ENCODE data around the gene BNIPL. TPM values are rescaled to one million over a fixed set of nuclear protein-coding genes. Genes with fewer than 3 reads are reported as not detected.

BNIPL gene
- total RNA-seq, 2 experiments from 2014 or later, result 0.64 to 1.3 TPM

- no peaks in the 10 kb centered on the region for H3K9me3 Mint-ChIP-seq
- intact Hi-C loops (cut with micrococcal nuclease), result loop anchor here (1.0 to 10.0 kb wide), 5 partner anchors 11 to 695 kb away; partner anchors contain the start of genes GABPB2, PIP5K1A, RPRD2 and TNFAIP8L2
- H3K4me1 Mint-ChIP-seq (ENCODE audit: low read depth), result peaks cover 55% of the 10 kb centered on the region
- H3K27me3 Mint-ChIP-seq, result no peaks in the 10 kb centered on the region
- peak within 1 kb of the TSS; percentile 98 for H3K4me3 Mint-ChIP-seq
- H3K36me3 Mint-ChIP-seq, result peaks cover 48% of the 10 kb centered on the region
- DNase-seq, result peak; percentile 89
- ChIA-PET CTCF (interaction anchor here (0.6 to 5.0 kb wide), 10 partner anchors 8 to 98 kb away, joined by 3 to 56 read pairs (median 4); partner anchors contain the start of genes C1orf56, GABPB2 and TNFAIP8L2), POLR2A (interaction anchor here (1.0 to 3.9 kb wide), 8 partner anchors 9 to 97 kb away, joined by 3 to 28 read pairs (median 6); partner anchors contain the start of genes C1orf56, GABPB2, MINDY1 and TNFAIP8L2)
- peak within 1 kb of the TSS; percentile 99 for H3K27ac Mint-ChIP-seq
Observed at GRCh38 chr1:151059109-151060006, 23.0 kb downstream of the BNIPL start, which contains the start of gene CDC42SE1. TSS of gene CDC42SE1 (minus strand) at chr1:151059622. CDS start at chr1:151055730, 3,892 bp downstream.

- Mint-ChIP-seq H3K9me3 (no peaks in the 10 kb centered on the region), H3K27me3 (no peaks in the 10 kb centered on the region), H3K27ac (peak within 1 kb of the TSS; percentile 99), H3K36me3 (peaks cover 40% of the 10 kb centered on the region), H3K4me3 (peak within 1 kb of the TSS; percentile 98), H3K4me1 (ENCODE audit: low read depth) (peaks cover 50% of the 10 kb centered on the region)
- ChIA-PET CTCF (interaction anchor here (1.0 to 5.0 kb wide), 9 partner anchors 8 to 97 kb away, joined by 3 to 56 read pairs (median 10); partner anchors contain the start of genes C1orf56, GABPB2 and TNFAIP8L2), POLR2A (interaction anchor here (0.6 to 3.9 kb wide), 8 partner anchors 8 to 97 kb away, joined by 3 to 28 read pairs (median 3); partner anchors contain the start of genes C1orf56, GABPB2, MINDY1 and TNFAIP8L2)
- DNase-seq, result peak; percentile 33
- intact Hi-C loops (cut with micrococcal nuclease), result no loop called here
Observed at GRCh38 chr1:151060007-151060656, 23.7 kb downstream of the BNIPL start, which contains the start of gene MLLT11. TSS of gene MLLT11 (plus strand) at chr1:151060397. CDS start at chr1:151067225, 6,828 bp downstream.

- CTCF ChIA-PET, result interaction anchor here (1.9 to 5.0 kb wide), 4 partner anchors 10 to 96 kb away, joined by 10 to 56 read pairs (median 12); partner anchors contain the start of genes GABPB2 and TNFAIP8L2
- intact Hi-C loops (cut with micrococcal nuclease), result no loop called here
- peak overlapping the region; percentile 98 for H3K4me3 Mint-ChIP-seq
Observed at GRCh38 chr1:151060657-151061421, 24.5 kb downstream of the BNIPL start.

DNA sequence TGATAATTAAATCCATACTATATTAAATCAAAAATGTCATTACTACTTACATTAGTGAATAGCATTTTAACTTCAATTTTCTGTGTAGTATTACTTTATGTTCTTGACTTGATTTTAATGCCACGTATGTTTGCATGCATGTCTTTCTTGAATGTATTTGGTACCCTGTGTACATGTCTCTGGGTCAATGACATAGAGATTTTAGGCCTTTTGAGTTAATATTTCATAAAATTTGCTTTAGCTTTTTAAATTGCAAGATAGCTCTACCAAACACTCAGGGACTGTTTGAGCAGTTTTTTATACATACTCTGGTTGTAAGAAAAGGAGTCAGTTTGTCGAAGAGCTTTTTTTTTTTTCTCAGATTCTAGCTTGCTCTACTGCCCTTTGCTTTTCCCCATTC is 25.3 kb downstream of the BNIPL start:
- no peak for DNase-seq
- Mint-ChIP-seq H3K4me1 (ENCODE audit: low read depth) (peaks cover 34% of the 10 kb centered on the region), H3K4me3 (no peak overlapping the region), H3K9me3 (no peaks in the 10 kb centered on the region), H3K36me3 (peaks cover 27% of the 10 kb centered on the region), H3K27me3 (no peaks in the 10 kb centered on the region), H3K27ac (no peak overlapping the region)
- intact Hi-C loops (cut with micrococcal nuclease), result no loop called here
- ChIA-PET CTCF (interaction anchor here (1.0 to 2.8 kb wide), 4 partner anchors 14 to 95 kb away, joined by 5 to 10 read pairs (median 10); partner anchors contain the start of genes C1orf56 and TNFAIP8L2), POLR2A (no interaction called here)

More at GRCh38 chr1:151060657-151061421, 24.5 kb downstream of the BNIPL start:
- peak overlapping the region; percentile 21 for H3K27ac Mint-ChIP-seq
- H3K36me3 Mint-ChIP-seq, result peaks cover 33% of the 10 kb centered on the region
- POLR2A ChIA-PET, result interaction anchor here (0.6 to 3.0 kb wide), 4 partner anchors 10 to 54 kb away, joined by 3 to 23 read pairs (median 3); partner anchors contain the start of genes GABPB2 and MINDY1
- no peak for DNase-seq
- H3K4me1 Mint-ChIP-seq (ENCODE audit: low read depth), result peaks cover 43% of the 10 kb centered on the region
- H3K9me3 Mint-ChIP-seq, result no peaks in the 10 kb centered on the region
- H3K27me3 Mint-ChIP-seq, result no peaks in the 10 kb centered on the region

GRCh38 chr1:151062741-151063371 is 26.5 kb downstream of the BNIPL start:
- Mint-ChIP-seq H3K27me3 (no peaks in the 10 kb centered on the region), H3K4me3 (no peak overlapping the region), H3K36me3 (peaks cover 15% of the 10 kb centered on the region), H3K27ac (no peak overlapping the region), H3K4me1 (ENCODE audit: low read depth) (peaks cover 23% of the 10 kb centered on the region), H3K9me3 (no peaks in the 10 kb centered on the region)
- DNase-seq, result no peak
- ChIA-PET CTCF (interaction anchor here (2.8 kb wide), 1 partner anchor 37 kb away, joined by 9 read pairs; no protein-coding TSS in a partner anchor), POLR2A (no interaction called here)
- intact Hi-C loops (cut with micrococcal nuclease), result no loop called here

DNA sequence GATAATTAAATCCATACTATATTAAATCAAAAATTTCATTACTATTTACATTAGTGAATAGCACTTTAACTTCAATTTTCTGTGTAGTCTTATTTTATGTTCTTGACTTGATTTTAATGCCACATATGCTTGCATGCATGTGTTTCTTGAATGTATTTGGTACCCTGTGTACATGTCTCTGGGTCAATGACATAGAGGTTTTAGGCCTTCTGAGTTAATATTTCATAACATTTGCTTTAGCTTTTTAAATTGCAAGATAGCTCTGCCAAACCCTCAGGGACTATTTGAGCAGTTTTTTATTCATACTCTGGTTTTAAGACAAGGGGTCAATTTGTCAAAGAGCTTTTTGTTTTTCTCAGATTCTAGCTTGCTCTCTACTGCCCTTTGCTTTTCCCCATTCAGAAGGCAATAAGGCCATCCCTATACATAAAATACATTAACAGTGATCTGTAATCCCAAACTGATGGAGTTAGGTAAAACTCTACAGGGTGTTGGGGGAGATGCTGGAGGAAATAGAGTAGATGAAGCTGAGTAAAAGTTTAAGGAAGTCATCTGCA is 28.8 kb downstream of the BNIPL start:
- H3K9me3 Mint-ChIP-seq, result no peaks in the 10 kb centered on the region

DNA sequence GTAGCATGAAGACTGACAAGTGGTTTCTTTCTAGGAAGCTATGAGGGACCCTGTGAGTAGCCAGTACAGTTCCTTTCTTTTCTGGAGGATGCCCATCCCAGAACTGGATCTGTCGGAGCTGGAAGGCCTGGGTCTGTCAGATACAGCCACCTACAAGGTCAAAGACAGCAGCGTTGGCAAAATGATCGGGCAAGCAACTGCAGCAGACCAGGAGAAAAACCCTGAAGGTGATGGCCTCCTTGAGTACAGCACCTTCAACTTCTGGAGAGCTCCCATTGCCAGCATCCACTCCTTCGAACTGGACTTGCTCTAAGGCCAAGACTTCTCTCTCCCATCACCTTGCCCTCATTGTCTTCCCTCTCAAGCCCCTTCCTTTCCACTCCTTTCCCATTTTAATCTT is 30.8 kb downstream of the BNIPL start:
- intact Hi-C loops (cut with micrococcal nuclease), result no loop called here
- DNase-seq, result no peak
- ChIA-PET CTCF (interaction anchor here (0.9 to 2.0 kb wide), 3 partner anchors 8 to 89 kb away, joined by 3 to 10 read pairs (median 4); partner anchors contain the start of genes CDC42SE1 and TNFAIP8L2), POLR2A (interaction anchor here (0.6 kb wide), 1 partner anchor 148 kb away, joined by 4 read pairs; no protein-coding TSS in a partner anchor)
- Mint-ChIP-seq H3K36me3 (peaks cover 9% of the 10 kb centered on the region), H3K4me3 (no peak overlapping the region), H3K27me3 (no peaks in the 10 kb centered on the region), H3K9me3 (no peaks in the 10 kb centered on the region), H3K4me1 (ENCODE audit: low read depth) (peaks cover 22% of the 10 kb centered on the region), H3K27ac (no peak overlapping the region)

More for the DNA sequence above, 28.8 kb downstream of the BNIPL start:
- Mint-ChIP-seq H3K27ac (no peak overlapping the region), H3K4me1 (ENCODE audit: low read depth) (peaks cover 31% of the 10 kb centered on the region), H3K27me3 (no peaks in the 10 kb centered on the region), H3K4me3 (no peak overlapping the region), H3K36me3 (peaks cover 3% of the 10 kb centered on the region)
- intact Hi-C loops (cut with micrococcal nuclease), result no loop called here
- ChIA-PET POLR2A (no interaction called here), CTCF (interaction anchor here (1.0 to 1.9 kb wide), 3 partner anchors 35 to 91 kb away, joined by 3 to 8 read pairs (median 4); partner anchors contain the start of gene TNFAIP8L2)
- no peak for DNase-seq

DNA sequence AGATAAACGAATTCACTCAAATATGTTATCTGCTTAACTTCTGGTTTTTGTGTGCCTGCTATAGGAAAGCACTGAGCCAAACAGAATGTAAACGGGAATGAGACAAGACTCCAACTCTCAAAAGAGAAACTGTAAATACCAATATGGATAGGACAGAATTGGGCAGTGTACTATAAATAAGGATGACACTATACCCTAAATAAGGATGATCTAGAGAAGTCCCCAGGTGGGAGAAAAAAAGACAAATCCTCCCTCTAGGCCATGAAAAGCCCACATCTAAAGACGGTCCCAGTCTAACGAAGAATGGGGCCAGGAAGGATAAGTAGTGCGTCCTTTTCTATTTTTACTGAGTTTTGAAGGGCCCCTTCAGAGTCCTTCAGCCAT is 32.7 kb downstream of the BNIPL start:
- DNase-seq, result no peak
- POLR2A ChIA-PET, result interaction anchor here (1.2 kb wide), 1 partner anchor 9 kb away, joined by 8 read pairs; the partner anchor contains the start of genes CDC42SE1 and MLLT11
- Mint-ChIP-seq H3K27ac (peak overlapping the region; percentile 100), H3K4me3 (peak overlapping the region; percentile 94), H3K36me3 (peaks cover 11% of the 10 kb centered on the region), H3K9me3 (no peaks in the 10 kb centered on the region), H3K4me1 (ENCODE audit: low read depth) (peaks cover 15% of the 10 kb centered on the region), H3K27me3 (no peaks in the 10 kb centered on the region)
- intact Hi-C loops (cut with micrococcal nuclease), result no loop called here
- CTCF ChIA-PET, result interaction anchor here (3.2 kb wide), 1 partner anchor 87 kb away, joined by 28 read pairs; the partner anchor contains the start of gene TNFAIP8L2

DNA sequence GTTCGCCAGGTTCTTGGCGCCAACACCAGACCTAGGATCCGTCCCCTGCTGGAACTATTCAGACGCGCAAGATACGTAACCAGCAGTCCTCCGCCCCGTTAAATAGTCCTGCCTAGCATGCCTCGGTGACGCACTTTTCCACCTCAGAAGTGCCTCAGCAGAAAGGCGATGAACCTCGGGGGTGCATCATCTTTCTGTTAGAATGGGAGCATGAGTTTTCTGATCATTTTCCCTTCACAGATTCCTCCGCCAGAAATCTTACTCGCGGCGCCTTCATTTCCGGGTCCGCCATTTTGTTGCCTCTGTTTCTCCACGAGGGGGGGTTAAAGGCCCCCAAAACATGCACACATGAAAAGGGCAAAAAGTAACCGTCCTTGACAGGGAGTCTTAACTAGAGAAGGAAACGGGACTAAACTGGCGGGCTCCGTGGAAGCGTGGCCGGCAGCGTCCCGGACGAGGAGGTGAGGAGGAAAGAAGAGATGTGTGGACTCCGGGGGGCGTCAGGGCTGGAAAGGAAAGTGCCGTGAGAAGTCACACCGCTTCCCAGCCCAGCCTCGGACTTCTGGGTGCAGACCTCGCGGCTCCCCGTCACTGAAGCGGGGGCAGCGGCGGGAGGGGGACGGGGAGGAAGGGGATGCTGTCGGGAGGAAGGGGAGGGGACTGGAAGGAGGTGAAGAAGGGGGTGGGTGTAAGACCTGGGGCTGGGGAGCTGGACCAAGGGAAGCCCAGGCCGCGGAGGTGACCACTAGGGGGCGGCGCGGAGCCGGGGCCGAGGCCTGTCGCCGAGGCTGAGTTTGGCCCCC is 34.3 kb downstream of the BNIPL start, which contains the start of gene GABPB2:
GABPB2 (plus strand) TSS at position 288 of the 803 bp plus-strand sequence. CDS start 17,429 bp downstream, outside the sequence.
- intact Hi-C loops (cut with micrococcal nuclease), result loop anchor here (1.0 to 2.0 kb wide), 5 partner anchors 11 to 211 kb away; partner anchors contain the start of genes CDC42SE1, LYSMD1, PRUNE1 and TNFAIP8L2
- peak; percentile 93 for DNase-seq
- H3K4me3 Mint-ChIP-seq, result peak within 1 kb of the TSS; percentile 94
- H3K9me3 Mint-ChIP-seq, result no peaks in the 10 kb centered on the region
- H3K4me1 Mint-ChIP-seq (ENCODE audit: low read depth), result peaks cover 15% of the 10 kb centered on the region
- peak within 1 kb of the TSS; percentile 100 for H3K27ac Mint-ChIP-seq
- ChIA-PET POLR2A (interaction anchor here (0.5 to 2.1 kb wide), 7 partner anchors 11 to 491 kb away, joined by 3 to 23 read pairs (median 5); partner anchors contain the start of genes C1orf56, CDC42SE1, MCL1 and MLLT11), CTCF (interaction anchor here (0.6 to 3.5 kb wide), 13 partner anchors 12 to 184 kb away, joined by 3 to 56 read pairs (median 3); partner anchors contain the start of genes C1orf56, CDC42SE1, LYSMD1 and MLLT11)
- H3K36me3 Mint-ChIP-seq, result peaks cover 13% of the 10 kb centered on the region
- no peaks in the 10 kb centered on the region for H3K27me3 Mint-ChIP-seq
